A549 (cell line): ENCODE data around the gene SNX6. TPM values are rescaled to one million over a fixed set of nuclear protein-coding genes. Genes with fewer than 3 reads are reported as not detected.
"Not testable (repeated sequence)": the region's sequence is repeated elsewhere in the genome, so short reads cannot be mapped to it uniquely, and the experiment has no call there.

Source experiments
- ATAC-seq, 2 experiments: fragments of 200-7000 bp in 1 of 2; fragments of >200 bp in 1 of 2; cut with Nextera tagmentation in 1 of 2; cut with Tn5 transposase in 1 of 2; 3 replicates each; pipeline versions ENCODE4 v1.8.0 to v1.9.1; 2018 to 2020; ENCODE audit warnings: mild to moderate bottlenecking in 1 of 2, moderate library complexity in 1 of 2
- CTCF ChIA-PET: fragments of 300-600 bp; sonication (Branson Sonifier 250); formaldehyde crosslinking; extraction: SDS; loops from one replicate; lab custom pipeline; 2021; ENCODE audit warnings: antibody characterized with exemption, inconsistent platforms; lab: Yijun Ruan, JAX
- POLR2A ChIA-PET: fragments of 350-600 bp; formaldehyde crosslinking; extraction: SDS; loops from one replicate; lab custom pipeline; 2021; ENCODE audit warnings: antibody characterized with exemption, inconsistent platforms; lab: Yijun Ruan, JAX
- DNase-seq, 2 experiments: peaks; one replicate each; pipeline versions ENCODE4 v3.0.0 to v3.0.0-alpha.2; 2011 to 2016; ENCODE audit warnings: low read depth in 1 of 2, low spot score in 1 of 2
- FAIRE-seq: peaks from 2 replicates; lab custom pipeline; 2011; peaks lifted over from hg19 to GRCh38; lab: Jason Lieb, UNC
- H3K27ac ChIP-seq, 2 experiments: fragments of >200 bp; sonication (Bioruptor Twin); formaldehyde crosslinking; 3 replicates each; pipeline ENCODE4 v1.5.1; 2016 to 2017
- H3K4me1 ChIP-seq: fragments of >200 bp; sonication (Bioruptor Twin); formaldehyde crosslinking; 3 replicates; pipeline ENCODE4 v1.6.1; 2016
- H3K4me2 ChIP-seq: fragments of >200 bp; sonication (Bioruptor Twin); formaldehyde crosslinking; 3 replicates; pipeline ENCODE4 v1.6.1; 2016
- H3K4me3 ChIP-seq: fragments of >200 bp; sonication (Bioruptor Twin); formaldehyde crosslinking; 3 replicates; pipeline ENCODE4 v1.5.1; 2016
- H3K9me3 ChIP-seq: fragments of >200 bp; sonication (Bioruptor Twin); formaldehyde crosslinking; 3 replicates; pipeline ENCODE4 v1.6.1; 2016
- BHLHE40 ChIP-seq: IDR thresholded peaks from 2 replicates; pipeline ENCODE4 v1.6.1; 2012; ENCODE audit warnings: low read depth, low read length, inconsistent platforms
- CBX2 ChIP-seq: fragments of 200-600 bp; sonication (generic); IDR thresholded peaks from 2 replicates; pipeline ENCODE4 v1.6.1; 2016; ENCODE audit warnings: low read depth, mild to moderate bottlenecking, borderline replicate concordance
- CBX8 ChIP-seq: fragments of 200-600 bp; sonication (generic); IDR thresholded peaks from 2 replicates; pipeline ENCODE4 v1.6.1; 2016
- CEBPB ChIP-seq, 2 experiments: fragments of >200 bp in 1 of 2; sonication (Bioruptor Twin) in 1 of 2; formaldehyde crosslinking in 1 of 2; IDR thresholded peaks; 2 replicates each; pipeline ENCODE4 v1.6.1; 2012 to 2016
- FOSL2 ChIP-seq, 2 experiments: fragments of 450-650 bp in 1 of 2; fragments of >200 bp in 1 of 2; sonication (Bioruptor Twin) in 1 of 2; formaldehyde crosslinking; IDR thresholded peaks; 2 replicates each; pipeline versions ENCODE4 v1.5.0 to v1.6.1; 2016 to 2020; ENCODE audit warnings: mild to moderate bottlenecking in 1 of 2, moderate library complexity in 1 of 2
- FOXS1 ChIP-seq: fragments of 250-450 bp; sonication (Bioruptor Pico); IDR thresholded peaks from 2 replicates; pipeline ENCODE4 v1.5.0; 2020; ENCODE audit warnings: mild to moderate bottlenecking, moderate library complexity
- HOXB5 ChIP-seq: fragments of 250-450 bp; sonication (Bioruptor Pico); IDR thresholded peaks from 2 replicates; pipeline ENCODE4 v1.5.0; 2020; ENCODE audit warnings: mild to moderate bottlenecking, moderate library complexity
- JUNB ChIP-seq: fragments of >200 bp; sonication (Bioruptor Twin); formaldehyde crosslinking; IDR thresholded peaks from 2 replicates; pipeline ENCODE4 v1.6.1; 2016
- MAZ ChIP-seq: fragments of 150-350 bp; IDR thresholded peaks from 2 replicates; pipeline ENCODE4 v1.6.1; 2014; ENCODE audit warnings: antibody characterized with exemption, low read depth, low read length, borderline replicate concordance
- MYC ChIP-seq: IDR thresholded peaks from 2 replicates; pipeline ENCODE4 v1.6.1; 2012; ENCODE audit warnings: mild to moderate bottlenecking, inconsistent platforms, low read length, improper control_type of control experiment, borderline replicate concordance
- NFE2L2 ChIP-seq: fragments of 150-350 bp; conservative IDR thresholded peaks from 2 replicates; pipeline ENCODE4 v1.6.1; 2014; ENCODE audit warnings: low read length
- NR3C1 ChIP-seq: fragments of >200 bp; sonication (Bioruptor Twin); formaldehyde crosslinking; IDR thresholded peaks from 3 replicates; pipeline ENCODE4 v1.6.1; 2017
- RAD21 ChIP-seq, 2 experiments: fragments of >200 bp in 1 of 2; sonication (Bioruptor Twin) in 1 of 2; formaldehyde crosslinking in 1 of 2; IDR thresholded peaks in 1 of 2; conservative IDR thresholded peaks in 1 of 2; 2 replicates in 1 of 2; 3 replicates in 1 of 2; pipeline ENCODE4 v1.6.1; 2012 to 2018; ENCODE audit warnings: inconsistent platforms in 1 of 2
- RARB ChIP-seq: fragments of 250-450 bp; sonication (Bioruptor Pico); IDR thresholded peaks from 2 replicates; pipeline ENCODE4 v1.8.0; 2021; ENCODE audit warnings: mild to moderate bottlenecking, moderate library complexity
- RNF2 ChIP-seq: fragments of 200-600 bp; sonication (generic); IDR thresholded peaks from 2 replicates; pipeline ENCODE4 v1.6.1; 2016; ENCODE audit warnings: low read depth, mild to moderate bottlenecking, antibody characterized with exemption, moderate library complexity, borderline replicate concordance
- SMC3 ChIP-seq: fragments of >200 bp; sonication (Bioruptor Twin); formaldehyde crosslinking; IDR thresholded peaks from 3 replicates; pipeline ENCODE4 v1.6.1; 2018; ENCODE audit warnings: inconsistent platforms
- SREBF2 ChIP-seq: fragments of 450-650 bp; IDR thresholded peaks from 2 replicates; pipeline ENCODE4 v1.6.1; 2014; ENCODE audit warnings: mild to moderate bottlenecking, moderate library complexity
- ZNF302 ChIP-seq: fragments of 250-450 bp; sonication (Bioruptor Pico); IDR thresholded peaks from 2 replicates; pipeline ENCODE4 v1.9.0; 2021; ENCODE audit warnings: inconsistent platforms, mild to moderate bottlenecking, moderate library complexity
- ZSCAN20 ChIP-seq: fragments of 250-450 bp; sonication (Bioruptor Pico); IDR thresholded peaks from 2 replicates; pipeline ENCODE4 v1.8.0; 2022; ENCODE audit warnings: mild to moderate bottlenecking, moderate library complexity
- WGBS: methylation state at CpG from one replicate; pipeline ENCODE4 v1.1.6; 2017; ENCODE audit errors: missing lambda C conversion rate; 5-methylcytosine and 5-hydroxymethylcytosine counted together
- polyA plus RNA-seq, 4 experiments: library from polyadenylated mRNA; depleted of rRNA in 3 of 4; stranded (reverse); fragments of >200 nt; fragmentation: RNase III in 1 of 4; extraction: RNeasy Plus Mini Kit Qiagen cat#74134 plus additional on column Dnase treatment in 1 of 4; gene quantifications; 2 replicates in 3 of 4; 3 replicates in 1 of 4; pipeline ENCODE4 v1.2.3, GENCODE V29; 2011 to 2017
- TF ChIP-seq, protein P1 (sequence below): fragments of >200 bp; sonication (Bioruptor Twin); formaldehyde crosslinking; IDR thresholded peaks from 3 replicates; pipeline ENCODE4 v1.5.1; 2016

Gene SNX6
- polyA plus RNA-seq, 2 of the 4 experiments (the other 2 are of a cell fraction): 149 to 174 TPM

DNA sequence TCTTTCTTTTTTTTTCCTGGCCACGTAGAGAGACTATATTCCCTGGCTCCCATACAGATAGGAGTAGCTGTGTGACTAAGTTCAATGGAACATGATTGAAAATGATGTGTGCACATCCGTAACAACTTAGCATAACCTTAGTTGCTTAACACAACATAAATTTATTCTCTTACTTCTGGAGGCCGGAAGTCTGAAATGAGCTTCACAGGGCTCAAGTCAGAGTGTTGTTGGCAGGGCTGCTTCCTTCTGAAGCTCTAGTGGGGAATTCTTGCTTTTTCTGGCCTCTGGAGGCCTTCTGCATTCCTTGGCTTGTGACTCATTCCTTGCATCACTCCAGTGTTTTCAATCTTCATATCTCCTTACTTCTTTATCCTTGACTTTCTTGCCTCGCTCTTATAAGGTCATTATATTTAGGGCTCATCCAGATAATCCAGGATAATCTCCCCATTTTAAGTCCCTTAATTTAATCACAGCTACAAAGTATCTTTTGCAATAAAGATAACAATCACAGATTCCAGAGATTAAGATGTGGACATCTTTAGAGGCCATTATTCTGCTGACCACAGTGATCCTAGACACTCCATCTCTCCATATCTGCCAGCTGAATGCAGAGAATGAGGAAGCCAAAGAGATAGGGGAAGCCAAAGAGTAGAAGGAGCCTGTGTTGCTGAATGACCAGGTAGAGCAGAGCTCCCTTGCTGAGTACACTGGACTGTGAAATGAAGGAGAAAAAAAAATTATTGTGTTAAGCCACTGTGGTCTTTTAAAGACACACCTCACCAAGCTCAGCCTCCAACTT, 21.0 kb upstream of the SNX6 start (continued):
- TF ChIP-seq RNF2 (no peak), JUNB (peak; percentile 84), MAZ (no peak), CBX8 (no peak), NFE2L2 (no peak), FOSL2 (IDR thresholded peaks at IDR 0.05) (peak; percentile 94), FOSL2 (CRISPR knock-in tag; IDR thresholded peaks at IDR 0.05) (peak; percentile 98), ZNF302 (no peak), FOXS1 (CRISPR knock-in tag) (no peak), CBX2 (no peak), ZSCAN20 (CRISPR knock-in tag) (no peak), CEBPB (IDR thresholded peaks at IDR 0.05) (peak; percentile 64 to 93; a peak in 3 of 4 replicates), NR3C1 (no peak), BHLHE40 (no peak), RARB (CRISPR knock-in tag) (no peak), MYC (no peak), RAD21 (conservative IDR thresholded peaks at IDR 0.05 in 1 of 2, IDR thresholded peaks at IDR 0.05 in 1 of 2) (peak in 1 of 2 experiments; percentile 28; a peak in 3 of 5 replicates), HOXB5 (CRISPR knock-in tag) (no peak)
- TF ChIP-seq, protein P1, sequence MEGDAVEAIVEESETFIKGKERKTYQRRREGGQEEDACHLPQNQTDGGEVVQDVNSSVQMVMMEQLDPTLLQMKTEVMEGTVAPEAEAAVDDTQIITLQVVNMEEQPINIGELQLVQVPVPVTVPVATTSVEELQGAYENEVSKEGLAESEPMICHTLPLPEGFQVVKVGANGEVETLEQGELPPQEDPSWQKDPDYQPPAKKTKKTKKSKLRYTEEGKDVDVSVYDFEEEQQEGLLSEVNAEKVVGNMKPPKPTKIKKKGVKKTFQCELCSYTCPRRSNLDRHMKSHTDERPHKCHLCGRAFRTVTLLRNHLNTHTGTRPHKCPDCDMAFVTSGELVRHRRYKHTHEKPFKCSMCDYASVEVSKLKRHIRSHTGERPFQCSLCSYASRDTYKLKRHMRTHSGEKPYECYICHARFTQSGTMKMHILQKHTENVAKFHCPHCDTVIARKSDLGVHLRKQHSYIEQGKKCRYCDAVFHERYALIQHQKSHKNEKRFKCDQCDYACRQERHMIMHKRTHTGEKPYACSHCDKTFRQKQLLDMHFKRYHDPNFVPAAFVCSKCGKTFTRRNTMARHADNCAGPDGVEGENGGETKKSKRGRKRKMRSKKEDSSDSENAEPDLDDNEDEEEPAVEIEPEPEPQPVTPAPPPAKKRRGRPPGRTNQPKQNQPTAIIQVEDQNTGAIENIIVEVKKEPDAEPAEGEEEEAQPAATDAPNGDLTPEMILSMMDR: no peak

DNA sequence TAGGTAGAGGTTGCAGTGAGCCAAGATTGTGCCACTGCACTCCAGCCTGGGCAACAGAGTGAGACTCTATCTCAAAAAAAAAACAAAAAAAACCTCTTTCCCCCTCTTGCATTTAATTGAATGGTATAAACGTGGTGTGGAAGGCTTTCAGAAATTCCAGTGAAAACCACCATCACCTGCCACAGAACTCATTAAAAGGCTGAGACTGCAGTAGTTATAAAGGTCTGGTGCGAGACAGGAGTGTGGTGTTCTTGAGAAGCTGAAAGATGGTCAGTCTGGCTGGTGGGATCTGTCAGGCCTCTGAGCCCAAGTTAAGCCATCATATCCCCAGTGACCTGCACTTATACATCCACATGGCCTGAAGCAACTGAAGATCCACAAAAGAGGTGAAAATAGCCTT, 20.1 kb upstream of the SNX6 start:
- H3K4me2 ChIP-seq: peak overlapping the region; percentile 67
- POLR2A ChIA-PET: interaction anchor here (0.8 kb wide), 1 partner anchor 472 kb away, joined by 3 read pairs; the partner anchor contains the start of gene PPP2R3C

DNA sequence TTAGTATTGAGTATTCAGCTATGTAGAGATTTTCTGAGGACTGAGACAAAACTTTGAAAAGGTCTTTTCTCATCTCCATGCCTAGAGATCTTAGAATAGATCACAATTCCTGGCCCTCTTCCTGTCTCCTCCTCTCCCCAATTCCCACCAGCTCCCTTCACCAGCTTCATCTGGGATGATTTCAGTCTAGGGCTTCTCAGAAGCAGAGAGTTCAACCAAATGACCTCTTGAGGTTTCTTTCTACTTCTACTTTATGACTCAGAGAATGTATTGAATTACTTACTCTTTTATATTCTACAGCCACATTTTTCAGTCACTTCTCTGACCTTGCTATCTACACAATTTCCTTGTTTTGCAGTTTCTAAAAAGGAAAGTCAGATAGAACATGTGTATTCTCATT, 19.4 kb upstream of the SNX6 start:
- Histone ChIP-seq H3K9me3 (no peaks in the 10 kb centered on the region), H3K27ac (peak overlapping the region; percentile 84 to 90; a peak in 5 of 6 replicates)
- no peak for TF ChIP-seq SMC3
- no peak for TF ChIP-seq FOSL2 (IDR thresholded peaks at IDR 0.05)
- peak; percentile 39; the same call in 1 of the 2 replicates for TF ChIP-seq FOSL2 (CRISPR knock-in tag; IDR thresholded peaks at IDR 0.05)
- no peak for TF ChIP-seq SREBF2
- TF ChIP-seq, all 56 proteins: peak for 1
- Histone ChIP-seq H3K4me2 (peak overlapping the region; percentile 67), H3K4me1 (peaks cover 48% of the 10 kb centered on the region), H3K4me3 (no peak overlapping the region)
- CTCF ChIA-PET: interaction anchor here (1.0 to 1.2 kb wide), 3 partner anchors 12 to 24 kb away, joined by 3 to 5 read pairs (median 5); partner anchors contain the start of gene SNX6
- ATAC-seq (peak in 1 of 2 experiments; percentile 21; a peak in 2 of 6 replicates), DNase-seq (peak in 1 of 2 experiments; percentile 25), FAIRE-seq (no peak)
- POLR2A ChIA-PET: interaction anchor here (1.5 kb wide), 1 partner anchor 44 kb away, joined by 3 read pairs; no protein-coding TSS in a partner anchor

More for the DNA sequence above, 20.1 kb upstream of the SNX6 start:
- ATAC-seq, FAIRE-seq, DNase-seq, H3K9me3 ChIP-seq, H3K4me3 ChIP-seq: not testable (repeated sequence)
- H3K4me1 ChIP-seq: peaks cover 48% of the 10 kb centered on the region
- 82% methylated on average over 2 of the region's 2 CpGs for WGBS
- peak overlapping the region; percentile 84 to 90 for H3K27ac ChIP-seq
- CTCF ChIA-PET: interaction anchor here (0.7 to 1.2 kb wide), 3 partner anchors 13 to 41 kb away, joined by 3 to 5 read pairs (median 3); no protein-coding TSS in a partner anchor
